ENCODE measurements around the gene RASGRP3. TPM values are rescaled to one million over a fixed set of nuclear protein-coding genes. Genes with fewer than 3 reads are reported as not detected.

The RASGRP3 gene
- polyA plus RNA-seq, 2 of the 4 experiments (the other 2 are of a cell fraction): 1.5 to 1.7 TPM

GRCh38 chr2:33570681-33571080 lies 94.2 kb downstream of the RASGRP3 start:
- H3K4me3 ChIP-seq: no peak overlapping the region
- no peak for ATAC-seq
- TF ChIP-seq JUN (IDR thresholded peaks at IDR 0.05) (no peak), FOXS1 (CRISPR knock-in tag; IDR thresholded peaks at IDR 0.05) (no peak), TFCP2L1 (CRISPR knock-in tag; IDR thresholded peaks at IDR 0.05) (no peak), REST (IDR thresholded peaks at IDR 0.05) (no peak), ELK1 (IDR thresholded peaks at IDR 0.05; ENCODE audit: low read depth, low read length) (no peak), NR3C1 (IDR thresholded peaks at IDR 0.05) (no peak), HOXA7 (CRISPR knock-in tag; IDR thresholded peaks at IDR 0.05) (no peak), NPAS2 (CRISPR knock-in tag; IDR thresholded peaks at IDR 0.05; ENCODE audit: borderline replicate concordance) (no peak), PBX3 (IDR thresholded peaks at IDR 0.05) (no peak), NFE2L2 (conservative IDR thresholded peaks at IDR 0.05; ENCODE audit: low read length) (no peak), MAFK (IDR thresholded peaks at IDR 0.05; ENCODE audit: partially characterized antibody) (no peak), CBX8 (IDR thresholded peaks at IDR 0.05) (no peak), ZSCAN20 (CRISPR knock-in tag; IDR thresholded peaks at IDR 0.05) (no peak), CEBPB (IDR thresholded peaks at IDR 0.05) (no peak), CBX2 (IDR thresholded peaks at IDR 0.05; ENCODE audit: borderline replicate concordance, low read depth) (no peak), SMC3 (IDR thresholded peaks at IDR 0.05) (no peak), HOXB13 (CRISPR knock-in tag; IDR thresholded peaks at IDR 0.05; ENCODE audit: low read depth) (no peak), CHD4 (IDR thresholded peaks at IDR 0.05; ENCODE audit: borderline replicate concordance) (no peak), RCOR1 (IDR thresholded peaks at IDR 0.05; ENCODE audit: low read depth, low read length) (no peak)
- no peaks in the 10 kb centered on the region for H3K9me3 ChIP-seq
- peak; percentile 36 for FAIRE-seq
- CTCF ChIA-PET: interaction anchor here (1.8 kb wide), 1 partner anchor 13 kb away, joined by 4 read pairs; no protein-coding TSS in a partner anchor
- H3K27ac ChIP-seq: no peak overlapping the region
- no peak overlapping the region for H3K4me2 ChIP-seq
- POLR2A ChIA-PET: no interaction called here
- no peak for DNase-seq (ENCODE audit: low read depth in 1 of 2, low spot score in 1 of 2)
- 0 out of 3 replicates have a peak, but pooled peaks cover 3% of the 10 kb centered on the region for H3K4me1 ChIP-seq
- WGBS (ENCODE audit: missing lambda C conversion rate): 87% methylated on average over 2 of the region's 2 CpGs

- no peak overlapping the region for H3K27ac ChIP-seq
- CTCF ChIA-PET: interaction anchor here (0.6 to 1.8 kb wide), 4 partner anchors 9 to 1769 kb away, joined by 4 to 7 read pairs (median 5); no protein-coding TSS in a partner anchor
- H3K4me1 ChIP-seq: 0 out of 3 replicates have a peak, but pooled peaks cover 3% of the 10 kb centered on the region
- POLR2A ChIA-PET: no interaction called here
- peak in 1 of 2 experiments; percentile 22; a peak in 1 of 6 replicates for ATAC-seq
- DNase-seq (ENCODE audit: low read depth in 1 of 2, low spot score in 1 of 2): no peak
- H3K4me3 ChIP-seq: no peak overlapping the region
- H3K4me2 ChIP-seq: no peak overlapping the region
- no peaks in the 10 kb centered on the region for H3K9me3 ChIP-seq
- no peak for FAIRE-seq
- 88% methylated on average over 6 of the region's 6 CpGs for WGBS (ENCODE audit: missing lambda C conversion rate)
- no peak for TF ChIP-seq HOXB5 (CRISPR knock-in tag; IDR thresholded peaks at IDR 0.05)
- no peak for TF ChIP-seq ZFP36 (IDR thresholded peaks at IDR 0.05; ENCODE audit: borderline replicate concordance, partially characterized antibody)
- TF ChIP-seq HMGXB4 (CRISPR knock-in tag; IDR thresholded peaks at IDR 0.05; ENCODE audit: borderline replicate concordance): no peak
- no peak for TF ChIP-seq KDM1A (IDR thresholded peaks at IDR 0.05; ENCODE audit: low read depth)
- TF ChIP-seq SMC3 (IDR thresholded peaks at IDR 0.05): no peak
- TF ChIP-seq KDM5A (IDR thresholded peaks at IDR 0.05): no peak
- TF ChIP-seq MAFK (IDR thresholded peaks at IDR 0.05; ENCODE audit: partially characterized antibody): no peak
- no peak for TF ChIP-seq ATOH8 (CRISPR knock-in tag; IDR thresholded peaks at IDR 0.05; ENCODE audit: low read depth)
- TF ChIP-seq MAZ (IDR thresholded peaks at IDR 0.05; ENCODE audit: borderline replicate concordance, low read depth, low read length): no peak
- no peak for TF ChIP-seq TP53 (CRISPR knock-in tag; IDR thresholded peaks at IDR 0.05)
- no peak for TF ChIP-seq EHF (CRISPR knock-in tag; IDR thresholded peaks at IDR 0.05)
- no peak for TF ChIP-seq CHD4 (IDR thresholded peaks at IDR 0.05; ENCODE audit: borderline replicate concordance)
- no peak for TF ChIP-seq FOSB (CRISPR knock-in tag; IDR thresholded peaks at IDR 0.05)
- TF ChIP-seq RCOR1 (IDR thresholded peaks at IDR 0.05; ENCODE audit: low read depth, low read length): no peak
- TF ChIP-seq ZC3H11A (IDR thresholded peaks at IDR 0.05): no peak
These were observed 97.2 kb downstream of the RASGRP3 start for GRCh38 chr2:33573657-33574056.
